Measurements from ENCODE around the gene SUGCT.

SUGCT gene

DNA sequence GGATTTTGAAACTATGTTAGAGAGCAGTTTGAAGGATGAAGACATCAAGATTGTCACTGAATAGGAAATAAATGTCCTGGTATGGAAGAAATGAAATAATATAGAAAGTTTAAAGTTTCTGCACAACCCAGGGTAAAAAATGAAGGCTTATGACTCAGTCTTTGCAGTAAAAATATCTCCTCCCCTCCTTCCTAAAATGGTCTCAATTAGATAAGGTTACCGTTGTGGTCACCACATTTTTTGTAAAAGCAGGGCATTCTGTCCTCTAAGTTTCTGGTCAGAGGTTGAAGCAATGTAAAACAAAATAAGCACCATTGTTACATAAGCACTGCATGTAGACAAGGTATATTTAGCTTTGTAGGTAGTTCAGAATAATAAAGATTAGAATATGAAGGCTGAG, 403.5 kb downstream of the SUGCT start:
- H3K4me1 ChIP-seq, result peaks cover 12% of the 10 kb centered on the region; the same call in 1 of the 2 replicates
- H3K4me3 ChIP-seq (ENCODE audit: low read depth, low read length), result no peak overlapping the region
- H3K9me3 ChIP-seq, result no peaks in the 10 kb centered on the region
- DNase-seq, result no peak
- no peaks in the 10 kb centered on the region for H3K36me3 ChIP-seq
- TF ChIP-seq, protein P1, sequence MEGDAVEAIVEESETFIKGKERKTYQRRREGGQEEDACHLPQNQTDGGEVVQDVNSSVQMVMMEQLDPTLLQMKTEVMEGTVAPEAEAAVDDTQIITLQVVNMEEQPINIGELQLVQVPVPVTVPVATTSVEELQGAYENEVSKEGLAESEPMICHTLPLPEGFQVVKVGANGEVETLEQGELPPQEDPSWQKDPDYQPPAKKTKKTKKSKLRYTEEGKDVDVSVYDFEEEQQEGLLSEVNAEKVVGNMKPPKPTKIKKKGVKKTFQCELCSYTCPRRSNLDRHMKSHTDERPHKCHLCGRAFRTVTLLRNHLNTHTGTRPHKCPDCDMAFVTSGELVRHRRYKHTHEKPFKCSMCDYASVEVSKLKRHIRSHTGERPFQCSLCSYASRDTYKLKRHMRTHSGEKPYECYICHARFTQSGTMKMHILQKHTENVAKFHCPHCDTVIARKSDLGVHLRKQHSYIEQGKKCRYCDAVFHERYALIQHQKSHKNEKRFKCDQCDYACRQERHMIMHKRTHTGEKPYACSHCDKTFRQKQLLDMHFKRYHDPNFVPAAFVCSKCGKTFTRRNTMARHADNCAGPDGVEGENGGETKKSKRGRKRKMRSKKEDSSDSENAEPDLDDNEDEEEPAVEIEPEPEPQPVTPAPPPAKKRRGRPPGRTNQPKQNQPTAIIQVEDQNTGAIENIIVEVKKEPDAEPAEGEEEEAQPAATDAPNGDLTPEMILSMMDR (IDR thresholded peaks at IDR 0.05; ENCODE audit: low read depth, low read length), result no peak
- H3K27me3 ChIP-seq, result no peaks in the 10 kb centered on the region

DNA sequence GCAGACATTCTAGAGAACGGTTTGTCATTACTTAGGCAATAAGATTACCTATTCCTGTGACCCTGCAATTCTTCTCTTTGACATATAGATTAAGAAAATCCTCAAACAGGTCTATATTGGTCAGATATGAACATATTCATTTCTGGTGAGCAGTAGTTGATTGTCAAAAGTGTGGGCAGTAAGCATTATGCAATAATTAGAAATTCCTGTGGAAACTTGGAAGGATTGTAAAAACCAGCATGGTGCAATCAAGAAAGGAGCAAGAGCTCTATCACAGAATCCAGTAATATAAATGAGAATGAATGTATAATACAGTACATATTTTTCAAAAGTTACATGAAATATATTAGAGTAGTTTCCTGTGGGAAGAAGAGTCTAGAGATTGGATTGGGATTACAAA, 406.5 kb downstream of the SUGCT start:
- Histone ChIP-seq H3K4me1 (peaks cover 33% of the 10 kb centered on the region), H3K36me3 (no peaks in the 10 kb centered on the region), H3K27me3 (no peaks in the 10 kb centered on the region), H3K4me3 (ENCODE audit: low read depth, low read length) (no peak overlapping the region), H3K9me3 (no peaks in the 10 kb centered on the region)
- TF ChIP-seq, protein P1 (IDR thresholded peaks at IDR 0.05; ENCODE audit: low read depth, low read length), result no peak
- no peak for DNase-seq

DNA sequence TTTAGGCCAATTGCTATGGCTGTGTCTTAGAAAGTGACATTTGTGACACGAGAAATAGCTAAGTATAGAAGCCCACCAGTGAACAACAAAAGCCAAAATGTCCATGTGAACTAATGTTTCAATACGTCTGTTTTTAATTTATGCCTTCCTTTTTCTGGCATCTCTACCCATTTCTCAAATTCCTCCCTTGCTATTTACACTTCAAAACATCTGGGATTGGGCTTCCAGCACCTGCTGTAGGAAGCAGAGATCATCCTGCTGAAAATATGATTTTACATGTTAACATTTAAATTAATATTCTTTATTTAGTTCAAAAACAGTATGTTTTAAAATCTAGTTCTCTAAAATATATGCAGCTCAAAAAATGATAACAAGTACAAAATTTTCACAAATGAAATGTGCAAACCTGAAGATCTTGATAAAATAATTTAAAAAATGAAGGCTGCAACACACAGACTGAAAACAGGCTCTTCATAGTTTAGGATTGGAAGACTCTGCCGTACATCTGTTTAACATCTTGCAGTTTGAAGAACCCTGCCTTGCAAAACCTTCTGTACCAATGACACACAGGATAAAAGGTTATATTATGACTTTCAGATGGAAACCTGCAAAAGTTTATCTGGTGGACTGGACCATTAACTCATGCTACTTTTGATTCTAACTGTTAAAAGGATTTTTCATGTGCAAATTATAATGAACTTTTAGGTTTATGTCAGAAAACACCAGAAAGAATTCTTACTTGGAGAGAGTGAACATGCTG, 408.4 kb downstream of the SUGCT start:
- TF ChIP-seq, protein P1 (IDR thresholded peaks at IDR 0.05; ENCODE audit: low read depth, low read length), result no peak
- Histone ChIP-seq H3K27me3 (no peaks in the 10 kb centered on the region), H3K9me3 (no peaks in the 10 kb centered on the region), H3K36me3 (no peaks in the 10 kb centered on the region), H3K4me1 (peaks cover 39% of the 10 kb centered on the region), H3K4me3 (ENCODE audit: low read depth, low read length) (no peak overlapping the region)
- DNase-seq, result no peak

DNA sequence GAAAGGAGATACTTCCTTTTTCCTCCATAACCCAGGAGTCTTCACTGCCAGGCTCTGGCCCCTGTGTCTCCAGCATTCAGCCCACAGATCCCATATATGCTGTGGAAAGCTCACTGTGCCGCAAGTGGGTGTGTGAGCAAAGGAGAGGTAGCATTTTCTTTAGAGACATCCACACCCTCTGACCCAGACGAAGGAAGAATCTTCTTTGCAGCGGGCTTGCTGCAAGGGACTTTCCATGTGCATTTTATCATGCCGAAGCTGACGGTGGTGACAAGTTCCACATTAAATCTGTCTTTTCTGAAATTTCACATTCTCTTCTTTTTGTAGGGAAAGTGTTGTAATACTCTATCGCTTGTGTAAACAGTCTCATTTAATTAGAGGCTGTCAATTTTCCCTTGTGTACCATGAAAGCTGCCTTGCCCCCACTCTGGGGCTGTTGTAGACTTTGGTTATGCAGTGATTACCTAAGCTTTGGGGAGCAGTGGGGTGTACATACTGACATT, 409.5 kb downstream of the SUGCT start:
- H3K4me3 ChIP-seq (ENCODE audit: low read depth, low read length), result no peak overlapping the region
- H3K36me3 ChIP-seq, result no peaks in the 10 kb centered on the region
- DNase-seq, result no peak
- H3K4me1 ChIP-seq, result peaks cover 42% of the 10 kb centered on the region
- H3K9me3 ChIP-seq, result no peaks in the 10 kb centered on the region
- TF ChIP-seq, protein P1 (IDR thresholded peaks at IDR 0.05; ENCODE audit: low read depth, low read length), result no peak
- no peaks in the 10 kb centered on the region for H3K27me3 ChIP-seq

DNA sequence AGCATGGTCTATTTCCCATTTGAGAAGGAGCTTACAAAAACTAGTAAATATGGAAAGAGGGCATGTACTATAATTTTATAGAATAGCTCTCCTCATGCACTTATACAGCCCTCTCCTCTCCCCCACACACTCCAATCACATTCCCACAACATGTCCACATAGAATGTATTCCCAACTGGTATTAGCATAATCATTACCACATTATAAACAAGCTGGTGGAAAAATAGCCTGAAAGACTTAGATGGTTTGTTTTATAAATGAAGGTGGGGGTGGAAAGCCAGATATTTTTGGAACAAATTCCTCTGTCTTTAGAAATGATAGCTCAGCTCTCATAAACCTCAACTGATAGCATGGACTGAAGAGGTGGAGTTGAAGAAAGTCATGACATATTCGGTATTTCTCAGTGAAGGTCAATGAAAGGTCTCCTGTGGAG, 410.1 kb downstream of the SUGCT start:
- no peak for DNase-seq
- peaks cover 48% of the 10 kb centered on the region for H3K4me1 ChIP-seq
- H3K36me3 ChIP-seq, result no peaks in the 10 kb centered on the region
- TF ChIP-seq, protein P1 (IDR thresholded peaks at IDR 0.05; ENCODE audit: low read depth, low read length), result no peak
- H3K9me3 ChIP-seq, result no peaks in the 10 kb centered on the region
- H3K4me3 ChIP-seq (ENCODE audit: low read depth, low read length), result no peak overlapping the region
- no peaks in the 10 kb centered on the region for H3K27me3 ChIP-seq

DNA sequence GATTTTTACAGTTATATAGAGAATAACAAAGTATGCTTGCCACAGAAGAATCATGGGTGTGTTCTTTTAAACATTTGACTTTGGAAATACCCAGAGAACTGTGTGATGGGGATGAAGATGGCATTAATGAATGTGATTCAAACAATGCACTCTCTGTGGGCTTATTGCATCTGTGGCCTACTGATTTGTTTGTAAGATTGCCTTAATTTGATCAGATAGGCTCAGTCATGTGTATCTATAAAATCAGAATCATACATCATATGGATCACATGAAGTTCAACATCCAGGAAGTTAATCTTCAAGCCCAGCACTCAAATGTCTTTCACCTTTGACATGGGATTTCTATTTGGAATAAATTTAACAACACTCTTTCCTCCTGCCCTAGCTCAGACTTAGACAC, 410.9 kb downstream of the SUGCT start:
- no peak overlapping the region for H3K4me3 ChIP-seq (ENCODE audit: low read depth, low read length)
- no peaks in the 10 kb centered on the region for H3K27me3 ChIP-seq
- TF ChIP-seq, protein P1 (IDR thresholded peaks at IDR 0.05; ENCODE audit: low read depth, low read length), result no peak

More for the DNA sequence above, 410.9 kb downstream of the SUGCT start:
- Histone ChIP-seq H3K9me3 (no peaks in the 10 kb centered on the region), H3K36me3 (no peaks in the 10 kb centered on the region), H3K4me1 (peaks cover 50% of the 10 kb centered on the region)
- DNase-seq, result no peak

Data from BE2C (cell line).